NAMALWA (cell line): ENCODE data around the gene SETD1A.

Source experiments
- DNase-seq: peaks from one replicate; pipeline ENCODE4 v3.0.0-alpha.2; 2015; ENCODE audit warnings: low spot score

Gene SETD1A

DNA sequence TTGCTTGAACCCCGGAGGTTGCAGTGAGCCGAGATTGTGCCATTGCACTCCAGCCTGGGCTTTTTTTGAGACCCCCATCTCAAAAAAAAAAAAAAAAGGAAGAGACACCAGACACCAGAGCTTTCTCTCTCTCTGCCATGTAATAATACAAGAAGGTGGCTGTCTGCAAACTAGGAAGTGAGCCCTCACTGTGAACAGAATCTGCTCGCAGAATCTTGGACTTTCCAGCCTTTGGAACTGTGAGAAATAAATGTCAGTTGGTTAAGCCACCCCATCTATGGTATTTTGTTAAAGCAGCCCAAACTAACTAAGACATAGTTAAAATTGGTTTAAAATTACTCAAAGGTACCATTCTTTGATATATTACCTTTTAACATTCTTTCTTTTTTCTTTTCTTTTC lies 63.0 kb downstream of the SETD1A start:
- no peak for DNase-seq

DNA sequence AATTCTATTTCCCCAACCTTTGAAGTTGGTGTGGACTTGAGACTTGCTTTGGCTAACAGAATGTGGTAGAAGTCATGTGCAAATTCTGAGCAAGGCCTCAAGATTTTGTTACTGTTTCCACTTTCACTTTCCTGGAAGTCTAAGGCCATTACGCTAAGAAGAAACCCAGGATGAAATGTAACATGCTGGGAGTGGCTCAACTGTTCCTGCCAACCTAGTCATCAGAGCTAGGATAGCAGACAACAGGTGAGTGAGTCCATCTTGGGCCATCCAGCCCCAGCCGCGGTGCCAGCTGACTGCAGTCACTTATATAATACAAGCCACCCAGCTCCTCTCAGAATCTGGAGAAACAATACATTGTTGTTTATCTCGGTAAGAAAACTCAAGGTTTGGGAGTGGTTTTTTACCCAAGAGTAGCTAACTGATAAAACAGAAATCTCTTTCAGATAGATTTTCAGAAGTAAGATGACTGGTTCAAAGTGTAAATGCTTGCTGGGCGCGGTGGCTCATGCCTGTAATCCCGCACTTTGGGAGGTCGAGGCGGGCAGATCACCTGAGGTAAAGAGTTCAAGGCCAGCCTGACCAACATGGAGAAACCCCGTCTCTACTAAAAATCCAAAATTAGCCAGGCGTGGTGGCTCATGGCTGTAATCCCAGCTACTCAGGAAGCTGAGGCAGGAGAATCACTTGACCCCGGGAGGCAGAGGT lies 65.1 kb downstream of the SETD1A start:
- no peak for DNase-seq

DNA sequence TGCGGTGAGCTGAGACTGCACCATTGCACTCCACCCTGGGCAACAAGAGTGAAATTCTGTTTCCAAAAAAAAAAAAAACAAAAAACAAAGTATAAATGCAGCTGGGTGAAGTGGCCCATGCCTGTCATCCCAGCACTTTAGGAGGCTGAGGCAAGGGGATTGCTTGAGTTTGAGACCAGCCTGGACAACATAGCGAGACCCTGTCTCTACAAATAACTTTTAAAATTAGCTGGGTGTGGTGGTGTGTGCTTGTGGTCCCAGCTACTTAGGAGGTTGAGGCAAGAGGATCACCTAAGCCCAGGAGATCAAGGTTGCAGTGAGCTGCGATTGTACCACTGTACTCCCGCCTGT lies 65.7 kb downstream of the SETD1A start:
- DNase-seq, result no peak

DNA sequence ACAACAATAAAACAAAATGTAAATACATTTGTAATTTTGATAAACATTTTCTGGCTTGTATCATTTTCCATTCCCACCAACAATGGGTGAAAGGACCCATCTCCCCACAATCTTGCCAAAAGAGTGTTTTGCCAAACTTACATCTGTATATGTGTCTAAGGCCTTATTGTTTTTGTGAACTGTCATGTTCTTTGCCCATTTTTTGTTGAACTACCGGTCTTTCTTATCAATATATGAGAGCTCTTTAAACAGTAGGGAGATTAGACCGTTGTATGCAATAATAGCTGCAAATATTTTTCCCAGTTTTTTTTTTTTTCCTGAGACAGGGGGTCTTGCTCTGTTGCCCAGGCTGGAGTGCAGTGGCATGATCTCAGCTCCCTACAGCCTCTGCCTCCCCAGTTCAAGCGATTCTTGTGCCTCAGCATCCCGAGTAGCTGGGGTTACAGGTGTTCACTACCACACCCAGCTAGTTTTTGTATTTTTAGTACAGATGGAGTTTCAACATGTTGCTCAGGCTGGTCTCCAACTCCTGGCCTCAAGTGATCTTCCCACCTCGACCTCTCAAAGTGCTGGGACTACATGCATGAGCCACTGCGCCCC lies 66.2 kb downstream of the SETD1A start:
- no peak for DNase-seq

DNA sequence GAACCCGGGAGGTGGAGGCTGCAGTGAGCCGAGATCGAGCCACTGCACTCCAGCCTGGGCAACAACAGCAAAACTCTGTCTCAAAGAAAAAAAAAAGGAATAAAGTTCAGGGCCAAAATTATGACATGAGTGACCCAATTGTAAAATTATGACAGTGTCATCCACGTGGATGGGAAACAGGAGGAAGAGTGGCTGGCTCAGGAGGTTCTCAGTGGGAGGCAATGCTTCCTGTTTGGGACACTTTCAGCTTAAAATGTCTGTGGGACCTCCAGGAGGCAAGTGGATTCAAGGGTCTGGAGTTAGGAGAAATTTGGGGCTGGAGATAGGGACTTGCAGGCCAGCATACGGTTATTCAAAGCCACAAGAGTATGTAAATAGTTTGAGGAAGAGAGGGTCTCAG lies 67.8 kb downstream of the SETD1A start:
- no peak for DNase-seq

DNA sequence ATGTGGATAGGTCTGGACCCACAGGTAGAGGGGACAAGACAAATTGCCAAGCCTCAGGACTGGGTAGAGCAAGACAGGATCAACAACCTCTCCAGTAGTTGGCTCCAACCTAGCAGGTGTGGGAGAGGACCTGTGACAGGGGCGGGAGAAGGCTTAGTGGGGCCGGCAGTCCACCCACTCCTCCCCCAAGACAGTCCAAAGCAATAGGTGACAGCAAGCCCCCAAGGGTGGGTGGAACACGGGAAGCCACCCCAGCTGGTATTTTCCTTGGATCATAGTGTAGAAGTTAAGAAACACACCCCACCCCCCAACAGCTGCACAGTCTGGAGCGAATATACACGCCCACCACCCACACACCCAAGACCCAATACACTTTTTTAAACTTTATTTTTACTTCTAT lies 71.7 kb downstream of the SETD1A start:
- DNase-seq, result no peak

DNA sequence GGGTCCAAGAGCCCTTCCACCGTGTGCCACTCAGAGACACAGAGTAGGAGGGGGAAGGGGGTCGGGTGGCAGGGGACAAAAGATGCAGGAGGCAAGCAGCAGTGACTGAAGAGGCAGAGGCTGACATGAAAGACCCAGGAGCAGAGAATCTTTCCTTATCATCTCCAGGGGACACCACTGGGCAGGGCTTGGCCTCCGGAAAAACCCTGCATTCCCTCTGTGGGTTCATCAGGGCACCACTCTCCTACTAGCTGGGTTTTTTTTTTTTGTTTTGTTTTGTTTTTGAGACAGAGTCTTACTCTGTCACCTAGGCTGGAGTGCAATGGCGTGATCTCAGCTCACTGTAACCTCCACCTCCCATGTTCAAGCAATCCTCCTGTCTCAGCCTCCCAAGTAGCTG lies 73.7 kb downstream of the SETD1A start:
- DNase-seq, result no peak

DNA sequence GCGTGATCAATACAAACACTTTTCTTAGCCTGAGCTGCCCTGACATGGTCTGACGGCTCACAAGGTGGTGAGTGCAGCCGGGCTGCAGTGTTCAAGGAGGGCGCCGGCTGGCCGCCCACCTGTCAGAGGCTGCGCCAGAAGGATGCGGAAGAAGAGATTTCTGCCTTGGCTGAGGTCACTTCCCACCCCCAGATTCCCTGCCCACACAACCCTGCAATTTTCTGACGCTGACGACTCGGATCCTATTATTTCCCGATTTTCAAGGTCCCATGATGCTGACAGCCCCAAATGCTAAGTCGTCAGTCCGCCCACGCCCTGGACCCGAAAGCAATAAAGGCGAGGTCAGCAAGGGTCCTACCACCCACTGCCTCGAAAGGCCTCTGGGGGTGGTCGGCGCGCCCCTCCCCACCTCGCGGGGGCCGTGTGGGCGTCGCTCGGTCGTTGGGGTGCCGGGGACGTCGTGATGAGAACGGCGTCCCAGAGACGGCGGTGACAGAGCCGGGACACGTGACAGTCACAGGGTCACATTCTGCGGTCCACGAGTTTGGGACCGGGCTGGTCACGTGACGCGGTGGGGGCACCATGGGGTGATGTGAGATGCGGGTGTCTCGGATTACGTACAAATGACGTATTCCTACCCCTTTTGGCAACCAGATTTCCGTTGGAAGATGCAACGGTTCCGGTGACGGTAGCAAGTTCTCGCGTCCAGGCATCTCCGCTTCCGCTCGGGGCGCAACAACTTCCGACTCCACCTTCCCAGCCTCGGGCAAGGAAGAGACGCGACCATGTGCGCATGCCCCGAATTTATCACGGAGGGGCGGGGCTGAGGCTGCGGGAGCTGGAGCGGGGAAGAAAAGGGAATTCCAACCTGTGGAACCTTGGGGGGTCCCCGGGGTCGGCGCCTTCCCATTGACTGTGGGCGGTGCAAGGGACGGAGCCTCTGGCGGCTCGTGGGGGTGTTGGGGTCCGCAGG lies 75.5 kb downstream of the SETD1A start, which contains the start of gene STX4:
Gene STX4 (plus strand): TSS at position 823 of the 973 bp plus-strand sequence. CDS start 248 bp downstream, outside the sequence.
- peak; percentile 98 for DNase-seq

DNA sequence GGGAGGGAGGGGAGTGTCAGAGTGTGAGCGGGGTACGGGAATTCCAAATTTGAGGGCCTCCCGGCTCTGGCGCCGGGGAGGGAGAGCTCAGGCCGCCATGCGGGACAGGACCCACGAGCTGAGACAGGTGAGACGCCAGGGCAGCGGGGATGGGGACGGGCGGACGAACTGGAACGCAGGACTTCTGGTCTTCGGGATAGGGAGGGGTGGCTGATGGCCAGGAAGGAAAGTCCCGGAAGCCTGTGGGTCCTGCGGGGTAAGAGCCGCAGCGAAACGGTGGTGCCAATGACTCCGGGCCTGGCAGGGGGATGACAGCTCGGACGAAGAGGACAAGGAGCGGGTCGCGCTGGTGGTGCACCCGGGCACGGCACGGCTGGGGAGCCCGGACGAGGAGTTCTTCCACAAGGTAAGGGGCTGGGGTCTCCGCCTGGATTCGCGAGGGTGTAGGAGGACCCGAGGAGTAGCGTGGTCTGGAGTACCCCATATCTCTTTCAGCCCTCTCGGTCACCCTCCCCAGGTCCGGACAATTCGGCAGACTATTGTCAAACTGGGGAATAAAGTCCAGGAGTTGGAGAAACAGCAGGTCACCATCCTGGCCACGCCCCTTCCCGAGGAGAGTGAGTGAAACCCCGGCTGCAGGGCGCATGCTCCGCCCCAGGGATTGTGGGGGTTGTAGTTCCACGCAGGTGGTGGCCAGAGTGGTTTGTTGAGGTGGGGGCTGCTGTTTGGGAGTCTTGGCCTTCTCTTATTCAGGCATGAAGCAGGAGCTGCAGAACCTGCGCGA lies 76.3 kb downstream of the SETD1A start:
- DNase-seq, result peak; percentile 91
